ENCODE data around the gene PLEKHN1. TPM values are rescaled to one million over a fixed set of nuclear protein-coding genes. Genes with fewer than 3 reads are reported as not detected.

PLEKHN1 gene, protein sequence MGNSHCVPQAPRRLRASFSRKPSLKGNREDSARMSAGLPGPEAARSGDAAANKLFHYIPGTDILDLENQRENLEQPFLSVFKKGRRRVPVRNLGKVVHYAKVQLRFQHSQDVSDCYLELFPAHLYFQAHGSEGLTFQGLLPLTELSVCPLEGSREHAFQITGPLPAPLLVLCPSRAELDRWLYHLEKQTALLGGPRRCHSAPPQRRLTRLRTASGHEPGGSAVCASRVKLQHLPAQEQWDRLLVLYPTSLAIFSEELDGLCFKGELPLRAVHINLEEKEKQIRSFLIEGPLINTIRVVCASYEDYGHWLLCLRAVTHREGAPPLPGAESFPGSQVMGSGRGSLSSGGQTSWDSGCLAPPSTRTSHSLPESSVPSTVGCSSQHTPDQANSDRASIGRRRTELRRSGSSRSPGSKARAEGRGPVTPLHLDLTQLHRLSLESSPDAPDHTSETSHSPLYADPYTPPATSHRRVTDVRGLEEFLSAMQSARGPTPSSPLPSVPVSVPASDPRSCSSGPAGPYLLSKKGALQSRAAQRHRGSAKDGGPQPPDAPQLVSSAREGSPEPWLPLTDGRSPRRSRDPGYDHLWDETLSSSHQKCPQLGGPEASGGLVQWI
- not detected for total RNA-seq
- long read RNA-seq = 0 reads

DNA sequence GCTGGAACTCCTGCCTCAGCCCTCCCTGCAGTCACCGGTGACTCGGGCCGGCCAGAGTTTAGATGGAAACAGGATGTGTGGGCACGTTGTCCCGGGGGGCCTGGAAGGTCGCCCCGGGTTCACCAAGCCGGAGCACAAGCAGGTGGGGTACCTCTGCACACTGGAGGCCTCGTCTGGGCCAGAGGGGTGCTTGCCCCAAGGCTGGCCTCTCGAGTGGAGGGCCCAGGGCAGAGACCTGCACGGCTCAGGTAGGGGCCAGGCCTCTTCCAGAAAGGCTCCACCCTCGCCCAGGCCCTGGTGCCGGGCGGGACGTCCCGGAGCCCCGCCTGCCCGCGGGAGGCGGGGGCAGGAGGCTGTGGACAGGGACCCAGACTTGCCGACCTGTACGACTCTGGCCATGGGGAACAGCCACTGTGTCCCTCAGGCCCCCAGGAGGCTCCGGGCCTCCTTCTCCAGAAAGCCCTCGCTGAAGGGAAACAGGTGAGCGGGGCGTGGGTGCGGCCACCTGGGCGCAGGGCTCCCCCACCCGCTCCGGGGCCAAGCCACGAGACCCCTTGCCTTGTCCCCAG lies at the start of gene PLEKHN1:
PLEKHN1 (plus strand) TSS at position 348 of the 569 bp plus-strand sequence; CDS start at position 398, 50 bp downstream.
- peak; percentile 7 for ATAC-seq (ENCODE audit: poor library complexity)
- DNase-seq = no peak
- intact Hi-C loops (cut with DNase I) = no loop called here

DNA sequence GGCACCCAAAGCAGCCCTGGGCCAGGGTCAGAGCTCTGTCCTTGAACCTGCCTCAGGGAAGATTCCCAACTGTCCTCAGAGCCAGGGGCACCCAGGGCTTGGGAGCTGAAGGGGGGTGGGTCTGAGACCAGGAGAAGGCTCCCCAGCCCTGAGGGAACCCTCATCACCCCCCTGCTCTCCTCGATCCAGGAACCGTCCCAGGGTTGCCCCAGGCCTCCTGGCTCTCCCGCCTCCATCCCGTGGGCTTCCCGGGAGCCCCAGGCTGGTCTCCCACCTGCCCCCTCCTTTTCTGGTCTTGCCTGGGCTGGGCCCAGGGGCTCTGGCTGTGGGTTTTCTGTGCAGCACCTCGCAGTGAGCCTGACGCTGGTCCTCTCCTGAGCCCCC lies 49.2 kb upstream of the PLEKHN1 start:
- intact Hi-C loops (cut with DNase I) = no loop called here
- ATAC-seq (ENCODE audit: poor library complexity) (no peak), DNase-seq (peak; percentile 13)

DNA sequence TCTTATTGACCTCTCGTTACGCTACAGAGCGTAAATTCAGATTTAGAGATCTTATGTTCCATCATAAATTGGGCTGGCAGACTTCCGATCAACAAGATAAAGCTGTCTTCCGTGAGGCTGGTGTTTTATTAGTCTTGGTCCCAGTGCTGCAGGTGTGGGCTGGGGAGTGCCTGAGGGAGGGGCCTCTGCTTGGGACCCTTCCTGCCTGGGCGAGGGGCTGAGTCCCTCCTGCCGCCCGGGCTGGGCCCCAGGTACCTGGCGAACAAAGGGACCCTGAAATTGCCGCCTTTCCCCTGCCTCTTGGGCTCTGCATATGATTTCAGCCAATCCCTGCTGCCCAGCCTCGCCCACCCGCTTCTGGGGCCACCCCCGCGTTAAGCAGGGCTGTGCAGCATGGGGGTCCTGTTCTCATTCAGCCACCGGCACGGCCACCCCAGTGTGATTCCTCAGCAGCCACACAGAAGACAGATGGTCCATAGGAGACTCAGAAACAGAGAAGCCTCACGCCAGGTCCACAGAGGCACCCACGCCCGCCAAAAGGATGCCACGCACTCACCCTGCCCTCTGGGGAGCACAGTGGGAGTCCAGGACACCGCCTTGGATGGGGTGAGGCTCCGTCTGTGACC lies 48.7 kb upstream of the PLEKHN1 start:
- ATAC-seq (ENCODE audit: poor library complexity) = no peak
- peak; percentile 19 for DNase-seq
- intact Hi-C loops (cut with DNase I) = no loop called here

DNA sequence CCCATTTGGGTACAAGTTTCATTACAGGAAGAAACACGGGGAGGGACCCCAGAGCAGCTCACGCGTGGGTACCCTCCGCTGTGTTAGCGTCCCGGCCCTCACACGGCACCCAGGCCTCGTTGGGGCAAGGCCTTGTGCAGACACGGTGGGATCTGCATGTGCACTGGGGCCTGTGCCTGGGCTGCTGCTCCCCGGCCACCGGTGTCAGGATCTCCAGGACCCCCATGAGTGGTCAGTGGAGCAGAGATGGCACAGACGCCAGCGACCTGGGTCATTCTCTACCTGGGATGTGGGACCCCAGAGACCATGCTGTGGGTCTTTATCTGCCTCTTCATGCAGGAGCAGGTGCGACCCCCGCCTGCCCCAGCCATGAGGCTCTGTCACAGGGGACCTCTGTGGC lies 47.9 kb upstream of the PLEKHN1 start:
- ATAC-seq (ENCODE audit: poor library complexity) (no peak), DNase-seq (peak; percentile 36)
- intact Hi-C loops (cut with DNase I) = no loop called here

- ATAC-seq (ENCODE audit: poor library complexity) (no peak), DNase-seq (peak; percentile 16)
- intact Hi-C loops (cut with DNase I) = no loop called here
Observed at GRCh38 chr1:918843-919242, 47.4 kb upstream of the PLEKHN1 start.

GRCh38 chr1:919271-919872 lies 46.9 kb upstream of the PLEKHN1 start:
- DNase-seq = peak; percentile 37
- intact Hi-C loops (cut with DNase I) = no loop called here

GRCh38 chr1:920010-920409 lies 46.3 kb upstream of the PLEKHN1 start:
- peak; percentile 47 for DNase-seq
- intact Hi-C loops (cut with DNase I) = no loop called here
- no peak for ATAC-seq (ENCODE audit: poor library complexity)

More at GRCh38 chr1:919271-919872, 46.9 kb upstream of the PLEKHN1 start:
- ATAC-seq (ENCODE audit: poor library complexity) = no peak

GRCh38 chr1:920521-920920 lies 45.8 kb upstream of the PLEKHN1 start:
- no peak for ATAC-seq (ENCODE audit: poor library complexity)
- intact Hi-C loops (cut with DNase I) = no loop called here
- DNase-seq = peak; percentile 19

GRCh38 chr1:921011-921837 lies 45.1 kb upstream of the PLEKHN1 start:
- DNase-seq = peak; percentile 80
- ATAC-seq (ENCODE audit: poor library complexity) = peak; percentile 80
- intact Hi-C loops (cut with DNase I) = no loop called here

GRCh38 chr1:923131-923990 lies 42.9 kb upstream of the PLEKHN1 start, which contains the start of gene SAMD11:
TSS of gene SAMD11 (plus strand) at chr1:923923. CDS start at chr1:924432, 509 bp downstream.
- DNase-seq = peak; percentile 91
- intact Hi-C loops (cut with DNase I) = no loop called here
- peak; percentile 83 for ATAC-seq (ENCODE audit: poor library complexity)

DNA sequence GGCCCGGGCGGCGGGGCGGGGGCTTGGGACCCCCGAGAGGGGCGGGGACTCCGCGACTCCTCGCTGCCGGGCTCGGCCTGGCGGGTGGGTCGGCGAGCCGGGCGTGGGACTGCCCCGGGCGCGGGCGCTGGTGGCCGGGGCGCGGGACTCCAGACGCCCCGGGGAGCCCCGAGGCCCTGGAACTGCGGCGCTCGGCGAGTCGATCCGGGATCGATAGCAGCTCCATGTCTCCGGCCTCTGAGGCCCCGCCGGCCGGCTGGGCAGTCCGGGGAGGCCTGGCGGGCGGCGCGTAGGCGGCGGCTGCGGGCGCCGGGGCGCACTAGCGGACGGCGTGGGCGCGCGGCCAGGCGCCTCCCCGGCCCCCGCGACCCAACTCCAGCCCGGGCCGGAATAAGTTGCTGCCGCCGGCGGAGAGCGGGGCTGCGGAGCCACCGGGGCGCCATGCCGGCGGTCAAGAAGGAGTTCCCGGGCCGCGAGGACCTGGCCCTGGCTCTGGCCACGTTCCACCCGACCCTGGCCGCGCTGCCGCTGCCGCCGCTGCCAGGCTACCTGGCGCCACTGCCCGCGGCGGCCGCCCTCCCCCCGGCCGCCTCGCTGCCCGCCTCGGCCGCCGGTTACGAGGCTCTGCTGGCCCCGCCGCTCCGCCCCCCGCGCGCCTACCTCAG lies 42.2 kb upstream of the PLEKHN1 start:
- intact Hi-C loops (cut with DNase I) = no loop called here
- no peak for ATAC-seq (ENCODE audit: poor library complexity)
- no peak for DNase-seq

- DNase-seq = no peak
- ATAC-seq (ENCODE audit: poor library complexity) = no peak
Observed at GRCh38 chr1:924656-925560, 41.4 kb upstream of the PLEKHN1 start.

GRCh38 chr1:925561-926421 lies 40.5 kb upstream of the PLEKHN1 start:
- ATAC-seq (ENCODE audit: poor library complexity) = no peak
- DNase-seq = no peak
- intact Hi-C loops (cut with DNase I) = no loop called here

More at GRCh38 chr1:924656-925560, 41.4 kb upstream of the PLEKHN1 start:
- intact Hi-C loops (cut with DNase I) = no loop called here

GRCh38 chr1:927234-927633 lies 39.0 kb upstream of the PLEKHN1 start:
- DNase-seq (no peak), ATAC-seq (ENCODE audit: poor library complexity) (no peak)

DNA sequence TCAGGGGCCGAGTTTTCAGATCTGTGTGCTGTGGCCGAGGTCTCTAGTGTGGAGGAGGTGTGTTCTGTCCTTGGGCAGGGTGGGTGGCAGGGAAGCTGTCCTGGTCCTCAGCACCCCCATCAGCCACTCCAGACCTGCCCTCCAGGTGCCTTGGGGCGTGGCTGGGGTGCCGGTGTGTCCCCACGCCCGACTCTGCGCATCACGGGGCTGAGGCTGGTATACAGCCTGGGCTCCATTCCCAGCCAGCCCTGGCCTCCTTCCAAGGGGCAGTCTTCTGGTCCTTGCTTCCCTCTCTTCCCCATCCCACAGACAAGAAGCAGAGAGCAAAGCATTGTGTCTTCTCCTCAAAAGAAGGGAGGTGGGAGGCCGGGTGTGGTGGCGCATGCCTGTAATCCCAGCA lies 38.5 kb upstream of the PLEKHN1 start:
- intact Hi-C loops (cut with DNase I) = no loop called here
- DNase-seq (no peak), ATAC-seq (ENCODE audit: poor library complexity) (no peak)

More at GRCh38 chr1:927234-927633, 39.0 kb upstream of the PLEKHN1 start:
- intact Hi-C loops (cut with DNase I) = no loop called here
